GM04503 (cell line): ENCODE results near the gene CYTH4.
A peak's percentile ranks its signal among the peaks of the same experiment; 100 is the strongest.

Experiments
- DNase-seq: peaks from one replicate; pipeline ENCODE4 v3.0.0-alpha.2; 2012; ENCODE audit warnings: low read depth

Gene CYTH4

GRCh38 chr22:37345863-37346504 lies 63.7 kb downstream of the CYTH4 start:
- DNase-seq: peak; percentile 84

DNA sequence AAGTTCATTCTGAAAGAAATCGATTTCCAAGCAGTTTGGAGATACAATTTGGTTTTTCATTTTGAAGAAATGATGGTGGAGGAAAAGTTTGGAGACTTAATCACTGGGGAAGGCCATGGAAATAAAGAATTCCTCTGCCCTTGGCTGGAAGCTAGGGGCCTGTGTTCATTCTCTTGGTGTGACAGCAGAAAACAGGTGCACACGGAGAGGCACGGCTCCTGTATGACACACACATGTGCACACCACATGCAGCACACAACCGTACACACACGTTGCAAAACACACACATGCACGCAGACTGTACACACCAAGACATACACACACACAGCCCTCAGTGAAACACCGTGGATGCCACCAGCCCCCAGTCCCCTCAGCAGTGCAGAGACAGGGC lies 64.2 kb downstream of the CYTH4 start:
- no peak for DNase-seq

DNA sequence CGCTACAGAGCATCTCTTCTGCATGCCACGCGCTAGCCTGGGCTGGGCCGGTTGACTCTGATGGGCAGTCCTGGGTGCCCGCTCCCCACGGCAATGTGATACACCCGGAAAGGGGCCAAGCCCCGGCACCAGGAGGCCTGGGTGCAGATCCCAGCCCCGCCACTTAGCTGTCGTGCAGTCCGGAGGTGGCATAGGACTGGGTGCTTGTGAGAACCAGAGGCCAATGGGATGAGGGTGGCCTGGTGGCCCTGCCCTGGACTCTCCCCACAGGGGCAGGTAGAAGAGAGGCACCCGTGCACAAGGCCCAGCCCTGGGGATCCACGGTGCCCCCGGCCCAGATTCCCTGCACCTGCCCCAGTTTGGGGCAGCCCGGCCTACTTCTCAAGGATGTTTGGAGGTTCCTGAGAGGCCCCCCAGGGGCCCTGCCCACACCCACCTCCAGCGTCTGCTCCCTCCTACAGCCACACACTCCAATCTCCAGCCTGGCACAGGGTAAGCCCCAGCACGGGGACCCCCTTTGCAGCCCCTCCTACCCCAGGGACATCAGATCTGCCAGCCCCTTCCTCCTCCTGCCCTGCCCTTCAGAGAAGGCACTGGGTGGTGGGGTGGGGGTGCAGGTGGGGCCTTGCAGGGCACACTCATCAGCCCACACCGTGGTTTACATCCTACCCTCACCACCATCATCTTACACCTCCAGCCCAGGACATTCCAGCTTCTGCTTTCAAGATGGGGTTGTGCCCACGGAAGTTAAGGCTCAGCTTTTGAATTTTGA lies 66.9 kb downstream of the CYTH4 start:
- no peak for DNase-seq

GRCh38 chr22:37351232-37351631 lies 68.9 kb downstream of the CYTH4 start:
- DNase-seq: no peak

GRCh38 chr22:37352481-37352880 lies 70.2 kb downstream of the CYTH4 start:
- no peak for DNase-seq

- DNase-seq: no peak
Observed at GRCh38 chr22:37353839-37354238, 71.5 kb downstream of the CYTH4 start.

GRCh38 chr22:37354261-37354660 lies 72.0 kb downstream of the CYTH4 start:
- no peak for DNase-seq

DNA sequence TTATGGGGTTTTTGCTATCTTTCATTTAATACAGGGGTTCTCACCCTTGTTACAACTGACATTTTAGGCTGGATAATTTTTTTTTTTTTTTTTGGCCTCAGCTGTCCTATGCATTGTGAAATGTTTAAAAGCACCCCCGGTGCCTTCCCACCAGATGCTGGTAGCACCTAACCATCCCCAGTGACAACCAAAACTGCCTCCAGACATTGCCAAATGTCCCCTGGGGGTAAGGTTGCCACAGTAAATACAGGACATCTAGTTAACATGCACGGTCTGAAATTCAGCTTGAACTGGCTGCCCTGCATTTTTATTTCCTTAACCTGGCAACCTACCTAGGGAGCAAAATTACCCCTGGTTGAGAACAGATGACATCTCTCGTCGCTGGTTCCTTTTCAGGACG lies 72.4 kb downstream of the CYTH4 start:
- no peak for DNase-seq

GRCh38 chr22:37355174-37355573 lies 72.9 kb downstream of the CYTH4 start:
- DNase-seq: no peak

DNA sequence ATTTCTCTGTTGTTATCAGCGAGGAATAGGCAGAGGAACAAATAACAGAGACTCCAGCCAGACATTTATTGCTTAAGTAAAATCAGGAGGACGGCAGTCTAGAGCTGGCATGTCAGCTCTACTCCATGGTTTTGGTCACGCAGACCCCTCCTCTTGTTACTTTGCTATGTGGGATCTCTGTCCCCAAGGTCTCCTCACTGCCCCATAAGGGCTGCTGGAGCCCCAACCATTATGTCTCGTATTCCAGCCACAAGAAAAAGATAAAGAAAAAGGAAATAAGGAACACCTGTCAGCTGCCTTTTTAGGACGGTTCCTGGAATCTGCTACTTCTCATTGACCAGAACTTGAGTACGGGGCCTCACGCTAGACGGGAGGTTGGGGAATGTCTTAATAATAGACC lies 74.6 kb downstream of the CYTH4 start:
- DNase-seq: no peak

DNA sequence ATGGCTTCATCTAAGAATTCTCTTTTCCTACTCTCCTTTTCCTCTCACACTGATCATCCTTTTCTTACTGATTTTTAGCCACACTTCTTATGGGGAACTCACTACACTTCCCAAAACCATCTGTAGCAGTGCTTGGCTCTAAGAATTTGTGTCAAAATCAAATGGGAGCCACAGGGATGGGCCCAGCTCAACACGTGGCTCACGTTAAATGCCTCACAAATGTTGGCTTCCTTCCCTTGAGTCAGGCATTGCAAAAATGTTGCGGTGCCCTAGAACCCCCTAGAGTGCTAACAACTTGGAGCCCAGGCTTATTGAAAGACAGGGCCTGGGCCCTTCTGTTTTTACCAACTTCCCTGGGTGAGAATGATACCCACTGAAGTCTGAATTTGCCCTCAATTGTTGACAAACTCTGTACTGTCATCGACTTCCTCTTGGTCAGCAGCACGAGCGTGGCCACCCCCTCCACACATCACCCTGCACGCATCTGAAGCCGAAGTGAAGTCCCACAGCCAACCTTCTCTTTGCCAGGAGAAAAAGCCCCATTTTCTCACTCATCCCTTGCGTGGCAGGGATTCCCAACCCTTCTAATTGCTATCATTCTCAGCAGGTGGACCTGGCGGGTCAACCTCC lies 75.3 kb downstream of the CYTH4 start:
- no peak for DNase-seq

DNA sequence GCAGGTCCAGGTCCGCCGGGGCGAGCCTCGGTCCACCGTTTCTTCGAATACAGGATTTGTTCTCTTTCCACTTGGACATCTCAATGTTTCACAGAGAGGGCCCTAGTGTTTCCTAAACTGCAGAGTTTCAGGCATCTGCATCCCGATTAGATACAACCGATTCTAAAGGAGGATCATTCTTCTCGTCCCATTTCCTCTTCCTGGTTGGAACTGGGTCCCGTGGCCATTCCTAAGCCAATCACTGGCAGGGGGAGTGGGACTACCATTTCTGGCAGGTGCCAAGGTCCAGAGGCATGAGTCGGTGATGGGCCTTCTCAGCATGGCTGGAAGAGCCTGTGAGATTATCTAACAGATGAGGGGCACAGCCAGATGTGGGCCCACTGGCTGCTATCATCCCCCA lies 76.1 kb downstream of the CYTH4 start:
- no peak for DNase-seq

- DNase-seq: no peak
Observed at GRCh38 chr22:37358917-37359316, 76.6 kb downstream of the CYTH4 start.

DNA sequence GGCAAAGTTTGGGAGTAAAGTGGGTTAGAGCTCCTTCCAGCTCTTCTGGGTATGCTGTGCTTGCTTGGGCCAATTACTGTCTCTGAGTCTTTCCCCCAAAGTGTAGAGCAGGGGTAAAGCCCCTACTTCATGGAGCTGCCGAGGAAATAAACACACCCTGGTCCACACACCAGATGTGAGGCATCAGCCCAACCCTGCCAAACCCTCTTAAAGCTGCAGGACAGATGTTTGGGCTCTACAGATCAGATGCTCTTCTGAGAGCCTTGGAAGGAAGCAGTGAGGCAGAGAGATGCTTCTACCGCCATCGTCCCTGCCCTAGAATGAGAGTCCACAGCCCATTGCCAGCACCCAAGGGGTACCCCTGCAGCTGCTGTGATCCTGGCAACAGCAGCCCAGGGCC lies 80.3 kb downstream of the CYTH4 start:
- no peak for DNase-seq

DNA sequence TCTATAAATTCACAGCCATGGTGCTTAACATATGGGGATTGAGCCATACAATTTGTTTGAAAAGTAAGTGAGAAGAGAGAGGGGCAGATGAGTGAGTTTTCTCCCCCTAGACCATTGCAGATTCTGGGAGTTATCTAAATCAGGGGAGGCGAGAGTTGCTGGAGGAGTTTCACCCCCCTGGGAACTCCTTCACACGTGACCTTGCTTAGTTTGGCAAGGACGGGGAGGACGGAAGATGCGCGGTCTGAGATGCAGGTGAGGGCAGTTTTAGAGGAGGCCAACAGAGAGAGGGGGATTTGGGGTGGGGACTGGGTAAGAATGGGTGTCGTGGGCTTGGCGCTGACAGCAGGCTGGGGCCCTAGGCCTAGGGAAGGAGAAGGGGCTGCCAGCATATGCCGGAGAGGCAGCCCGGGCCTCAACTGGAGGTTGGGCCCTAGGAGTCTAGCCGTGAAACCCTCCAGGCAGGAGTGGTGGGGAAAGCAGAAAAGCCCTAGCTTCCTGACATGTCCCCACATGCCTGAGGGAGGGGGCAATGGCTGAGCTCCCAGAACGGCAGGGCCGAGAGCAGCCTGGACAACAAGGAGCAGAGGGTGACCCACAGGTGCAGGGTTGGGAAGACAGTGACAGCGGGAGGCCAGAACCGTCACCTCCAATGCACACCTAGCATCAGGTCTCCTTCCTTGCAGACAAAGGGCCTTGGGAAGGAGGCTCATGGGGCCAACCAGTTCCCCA lies 81.1 kb downstream of the CYTH4 start:
- no peak for DNase-seq
